HepG2 (cell line): ENCODE results near the gene CSTF1. TPM values are rescaled to one million over a fixed set of nuclear protein-coding genes. Genes with fewer than 3 reads are reported as not detected.

ENCODE experiments used
- CCDC6 ChIP-seq: sonication (generic); formaldehyde crosslinking; IDR thresholded peaks from 2 replicates; pipeline ENCODE4 v1.8.1; 2022; ENCODE audit warnings: mild to moderate bottlenecking, missing genetic modification reagents, moderate library complexity
- ETV5 ChIP-seq: IDR thresholded peaks from 2 replicates; pipeline ENCODE4 v1.6.1; 2018; ENCODE audit warnings: missing biosample characterization, missing genetic modification reagents, inconsistent platforms, borderline replicate concordance
- FOSL2 ChIP-seq: sonication (generic); formaldehyde crosslinking; IDR thresholded peaks from 2 replicates; pipeline ENCODE4 v1.4.0; 2020; ENCODE audit warnings: missing genetic modification reagents
- GATAD2A ChIP-seq: IDR thresholded peaks from 2 replicates; pipeline ENCODE4 v1.6.1; 2016
- HCFC1 ChIP-seq: fragments of 150-350 bp; IDR thresholded peaks from 2 replicates; pipeline ENCODE4 v1.6.1; 2014; ENCODE audit warnings: low read depth, low read length
- MAFF ChIP-seq: IDR thresholded peaks from 2 replicates; pipeline ENCODE4 v1.6.1; 2011; ENCODE audit warnings: low read depth, low read length, improper control_type of control experiment
- MAFK ChIP-seq, 2 experiments: IDR thresholded peaks in 1 of 2; conservative IDR thresholded peaks in 1 of 2; 2 replicates each; pipeline ENCODE4 v1.6.1; 2011; ENCODE audit warnings: improper control_type of control experiment in 2 of 2, low read length in 2 of 2
- MED1 ChIP-seq: sonication (generic); formaldehyde crosslinking; IDR thresholded peaks from 2 replicates; pipeline ENCODE4 v1.4.0; 2020; ENCODE audit warnings: missing genetic modification reagents
- MTF1 ChIP-seq: sonication (generic); formaldehyde crosslinking; IDR thresholded peaks from 2 replicates; pipeline ENCODE4 v1.5.0; 2020; ENCODE audit warnings: missing genetic modification reagents
- MXI1 ChIP-seq: IDR thresholded peaks from 3 replicates; pipeline ENCODE4 v1.6.1; 2012; ENCODE audit warnings: low read depth, low read length, inconsistent platforms, borderline replicate concordance
- PITX1 ChIP-seq: sonication (generic); formaldehyde crosslinking; IDR thresholded peaks from 2 replicates; pipeline ENCODE4 v1.5.1; 2020; ENCODE audit warnings: mild to moderate bottlenecking, missing genetic modification reagents
- PRMT3 ChIP-seq: sonication (generic); formaldehyde crosslinking; IDR thresholded peaks from 2 replicates; pipeline ENCODE4 v1.8.1; 2022; ENCODE audit warnings: low read depth, mild to moderate bottlenecking, moderate library complexity, missing genetic modification reagents, borderline replicate concordance
- RARA ChIP-seq: IDR thresholded peaks from 2 replicates; pipeline ENCODE4 v1.6.1; 2016; ENCODE audit warnings: missing genetic modification reagents, missing compliant biosample characterization
- SATB2 ChIP-seq: sonication (generic); formaldehyde crosslinking; IDR thresholded peaks from 2 replicates; pipeline ENCODE4 v1.5.0; 2020; ENCODE audit warnings: missing genetic modification reagents
- SMARCC2 ChIP-seq: fragments of 450-650 bp; IDR thresholded peaks from 2 replicates; pipeline ENCODE4 v1.6.1; 2017; ENCODE audit warnings: antibody characterized with exemption, mild to moderate bottlenecking
- SNAI1 ChIP-seq: sonication (generic); formaldehyde crosslinking; IDR thresholded peaks from 2 replicates; pipeline ENCODE4 v1.5.0; 2020; ENCODE audit warnings: mild to moderate bottlenecking, missing genetic modification reagents, borderline replicate concordance
- TEAD3 ChIP-seq: optimal IDR thresholded peaks from 2 replicates; pipeline ENCODE3; 2016; ENCODE audit warnings: borderline replicate concordance
- TMF1 ChIP-seq: sonication (generic); formaldehyde crosslinking; IDR thresholded peaks from 2 replicates; pipeline ENCODE4 v1.8.1; 2022; ENCODE audit warnings: low read depth, missing genetic modification reagents
- ZBTB33 ChIP-seq: sonication (generic); formaldehyde crosslinking; IDR thresholded peaks from 2 replicates; pipeline ENCODE4 v1.4.0; 2020; ENCODE audit warnings: missing genetic modification reagents
- ZFP82 ChIP-seq: sonication (generic); formaldehyde crosslinking; IDR thresholded peaks from 2 replicates; pipeline ENCODE4 v1.5.1; 2020; ENCODE audit warnings: mild to moderate bottlenecking, missing genetic modification reagents, borderline replicate concordance
- ZMAT5 ChIP-seq: sonication (generic); formaldehyde crosslinking; IDR thresholded peaks from 2 replicates; pipeline ENCODE4 v1.5.0; 2020; ENCODE audit warnings: mild to moderate bottlenecking, low read depth, missing genetic modification reagents, borderline replicate concordance
- ZNF143 ChIP-seq: sonication (generic); formaldehyde crosslinking; IDR thresholded peaks from 2 replicates; pipeline ENCODE4 v1.4.0; 2020; ENCODE audit warnings: missing genetic modification reagents
- ZNF224 ChIP-seq: sonication (generic); formaldehyde crosslinking; IDR thresholded peaks from 2 replicates; pipeline ENCODE4 v1.5.0; 2020; ENCODE audit warnings: mild to moderate bottlenecking, missing genetic modification reagents
- ZNF253 ChIP-seq: sonication (generic); formaldehyde crosslinking; IDR thresholded peaks from 2 replicates; pipeline ENCODE4 v1.8.0; 2022; ENCODE audit warnings: mild to moderate bottlenecking, missing genetic modification reagents, borderline replicate concordance
- ZNF282 ChIP-seq: fragments of 450-650 bp; IDR thresholded peaks from 2 replicates; pipeline ENCODE4 v1.6.1; 2018; ENCODE audit not compliant: partially characterized antibody
- ZNF724P ChIP-seq: sonication (generic); formaldehyde crosslinking; IDR thresholded peaks from 2 replicates; pipeline ENCODE4 v1.8.0; 2022; ENCODE audit warnings: missing genetic modification reagents, borderline replicate concordance
- ZNF746 ChIP-seq: sonication (generic); formaldehyde crosslinking; IDR thresholded peaks from 2 replicates; pipeline ENCODE4 v1.8.0; 2022; ENCODE audit warnings: mild to moderate bottlenecking, missing genetic modification reagents
- polyA plus RNA-seq, 8 experiments: library from polyadenylated mRNA; depleted of rRNA in 3 of 8; stranded (reverse) in 7 of 8; unstranded in 1 of 8; fragments of >200 nt; fragmentation: Illumina TruSeq in 4 of 8; extraction: Trizol in 4 of 8; gene quantifications; 2 replicates each; pipeline versions ENCODE4 v1.2.1 to v1.2.3, GENCODE V29; 2011 to 2016; ENCODE audit warnings: low read depth in 4 of 8, missing spikeins in 1 of 8, mixed read lengths in 1 of 8; ENCODE audit not compliant: insufficient read depth in 1 of 8
- total RNA-seq, 5 experiments: library from RNA; depleted of rRNA; stranded (reverse); fragments of >200 nt; fragmentation: Illumina TruSeq; extraction: Trizol; gene quantifications; 2 replicates each; pipeline ENCODE4 v1.2.3, GENCODE V29; 2016; ENCODE audit warnings: low read depth in 1 of 5
- TF ChIP-seq, protein P1 (sequence below): IDR thresholded peaks from 2 replicates; pipeline ENCODE4 v1.6.1; 2012; ENCODE audit warnings: low read depth, low read length, improper control_type of control experiment
- TF ChIP-seq, protein P2 (sequence below): sonication (generic); formaldehyde crosslinking; IDR thresholded peaks from 2 replicates; pipeline ENCODE4 v1.4.0; 2020; ENCODE audit warnings: mild to moderate bottlenecking, missing genetic modification reagents

CSTF1 gene
- total and polyA plus RNA-seq, 2 of the 13 experiments (the other 11 are each of a cell fraction or from before 2014, with no cell fraction given) = 70.9 to 100 TPM

GRCh38 chr20:56348305-56348693, 44.1 kb upstream of the CSTF1 start (continued):
- TF ChIP-seq TEAD3 (CRISPR knock-in tag) (peak; percentile 43), MXI1 (no peak), MAFF (peak; percentile 70), ZMAT5 (CRISPR knock-in tag) (no peak), ZNF143 (CRISPR knock-in tag) (no peak), SMARCC2 (no peak), ZNF724P (CRISPR knock-in tag) (no peak), HCFC1 (no peak), ZFP82 (CRISPR knock-in tag) (0 out of 2 replicates have a peak, but pooled peaks have one; percentile 35), MTF1 (CRISPR knock-in tag) (no peak), ETV5 (CRISPR knock-in tag) (peak; percentile 31; the same call in 1 of the 2 replicates), ZNF282 (no peak), SNAI1 (no peak), TMF1 (CRISPR knock-in tag) (no peak), CCDC6 (CRISPR knock-in tag) (no peak), ZBTB33 (CRISPR knock-in tag) (no peak), PITX1 (CRISPR knock-in tag) (no peak), RARA (CRISPR knock-in tag) (no peak), FOSL2 (CRISPR knock-in tag) (0 out of 2 replicates have a peak, but pooled peaks have one; percentile 7), ZNF253 (CRISPR knock-in tag) (no peak), ZNF746 (CRISPR knock-in tag) (no peak), SATB2 (no peak), MAFK (conservative IDR thresholded peaks at IDR 0.05 in 1 of 2, IDR thresholded peaks at IDR 0.05 in 1 of 2; ENCODE audit: low read length in 2 of 2) (peak; percentile 58 to 63), GATAD2A (0 out of 2 replicates have a peak, but pooled peaks have one; percentile 13), MED1 (CRISPR knock-in tag) (no peak), PRMT3 (no peak), ZNF224 (CRISPR knock-in tag) (no peak)
- TF ChIP-seq, protein P1, sequence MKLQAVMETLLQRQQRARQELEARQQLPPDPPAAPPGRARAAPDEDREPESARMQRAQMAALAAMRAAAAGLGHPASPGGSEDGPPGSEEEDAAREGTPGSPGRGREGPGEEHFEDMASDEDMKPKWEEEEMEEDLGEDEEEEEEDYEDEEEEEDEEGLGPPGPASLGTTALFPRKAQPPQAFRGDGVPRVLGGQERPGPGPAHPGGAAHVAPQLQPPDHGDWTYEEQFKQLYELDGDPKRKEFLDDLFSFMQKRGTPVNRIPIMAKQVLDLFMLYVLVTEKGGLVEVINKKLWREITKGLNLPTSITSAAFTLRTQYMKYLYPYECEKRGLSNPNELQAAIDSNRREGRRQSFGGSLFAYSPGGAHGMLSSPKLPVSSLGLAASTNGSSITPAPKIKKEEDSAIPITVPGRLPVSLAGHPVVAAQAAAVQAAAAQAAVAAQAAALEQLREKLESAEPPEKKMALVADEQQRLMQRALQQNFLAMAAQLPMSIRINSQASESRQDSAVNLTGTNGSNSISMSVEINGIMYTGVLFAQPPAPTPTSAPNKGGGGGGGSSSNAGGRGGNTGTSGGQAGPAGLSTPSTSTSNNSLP = 0 out of 2 replicates have a peak, but pooled peaks have one; percentile 31
- TF ChIP-seq, protein P2, sequence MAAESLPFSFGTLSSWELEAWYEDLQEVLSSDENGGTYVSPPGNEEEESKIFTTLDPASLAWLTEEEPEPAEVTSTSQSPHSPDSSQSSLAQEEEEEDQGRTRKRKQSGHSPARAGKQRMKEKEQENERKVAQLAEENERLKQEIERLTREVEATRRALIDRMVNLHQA (CRISPR knock-in tag) = no peak
